Pons (tissue), 1 donor: Measurements from ENCODE around the gene SCLY.
A peak's percentile ranks its signal among the peaks of the same experiment; 100 is the strongest.

ENCODE experiments used
- DNase-seq: peaks from one replicate; pipeline ENCODE4 v3.0.0-alpha.2; 2016; ENCODE audit warnings: low spot score

SCLY gene

DNA sequence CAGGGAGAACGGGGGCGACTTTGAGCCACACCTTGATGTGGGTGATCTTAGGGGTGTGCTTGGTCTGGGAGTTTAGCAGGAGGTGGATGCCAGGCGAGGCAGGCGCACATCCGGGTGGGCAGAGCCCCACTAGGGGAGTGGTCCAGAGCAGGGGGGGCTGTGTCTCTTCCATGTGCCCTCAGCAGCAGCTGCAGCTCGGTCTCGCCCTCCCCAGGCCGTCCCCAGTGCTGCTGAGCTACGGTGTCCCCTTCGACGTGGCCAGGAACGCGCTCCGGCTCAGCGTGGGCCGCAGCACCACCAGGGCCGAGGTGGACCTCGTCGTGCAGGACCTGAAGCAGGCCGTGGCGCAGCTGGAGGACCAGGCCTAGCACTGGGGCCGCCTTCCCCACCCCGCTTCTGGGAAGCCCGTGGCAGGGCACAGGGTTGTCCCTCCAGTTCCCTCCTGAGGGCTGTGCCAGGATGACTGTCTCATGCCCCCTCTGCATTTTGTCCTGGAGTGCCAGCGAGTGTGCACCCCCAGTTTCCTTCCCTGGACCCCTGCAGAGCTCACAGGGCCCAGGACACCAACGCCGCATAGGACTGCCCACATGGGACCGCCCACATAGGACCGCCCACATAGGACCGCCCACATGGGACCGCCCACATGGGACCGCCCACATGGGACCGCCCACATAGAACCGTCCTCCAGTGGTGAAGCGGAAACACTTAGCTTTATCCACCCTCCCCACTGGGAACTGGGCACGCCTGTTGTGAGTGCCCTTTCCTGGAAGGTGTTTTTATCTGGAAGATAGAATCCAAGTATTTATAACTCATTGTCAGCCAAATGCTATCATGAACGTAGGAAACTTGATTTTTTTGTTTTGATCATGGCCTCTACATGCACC, 37.4 kb downstream of the SCLY start:
- peak; percentile 16 for DNase-seq

DNA sequence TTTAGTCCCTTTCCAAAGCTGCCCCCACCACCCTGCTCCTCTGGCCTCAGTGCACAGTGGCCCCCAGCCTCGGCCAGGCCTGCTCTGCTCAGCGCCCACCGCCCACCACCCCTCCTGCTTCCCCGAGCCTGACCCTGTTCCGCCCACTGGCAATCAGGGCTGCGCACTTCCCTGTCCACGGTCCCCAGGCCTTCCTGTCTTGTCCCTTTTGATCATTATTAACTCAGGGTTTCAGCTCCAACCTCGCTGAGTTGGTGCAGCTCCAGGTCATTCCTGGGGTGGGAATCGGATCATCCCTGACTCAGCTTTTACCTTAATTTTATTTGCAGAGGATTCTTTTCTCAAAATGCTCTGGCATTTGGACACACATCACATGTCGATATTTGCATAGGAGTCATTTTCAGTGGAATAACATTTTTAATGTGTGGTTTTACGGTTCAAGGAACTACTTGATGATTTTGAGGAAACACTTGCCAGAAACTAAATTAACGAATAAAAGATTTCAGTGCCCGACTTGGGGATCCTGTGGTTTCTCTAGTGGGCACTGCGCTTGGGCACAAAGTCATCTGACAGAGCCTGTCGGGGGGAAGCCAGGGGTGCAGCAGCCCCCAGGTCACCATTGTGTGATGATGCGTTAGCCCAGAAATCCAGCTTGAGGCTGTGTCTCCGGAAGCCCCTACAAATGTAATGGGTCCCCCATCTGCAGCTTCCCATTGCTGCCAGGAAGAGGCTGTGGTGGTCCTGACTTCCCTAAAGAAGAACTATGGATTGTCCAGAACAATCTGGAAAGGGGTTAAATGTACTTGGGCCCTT, 38.3 kb downstream of the SCLY start:
- DNase-seq, result no peak

DNA sequence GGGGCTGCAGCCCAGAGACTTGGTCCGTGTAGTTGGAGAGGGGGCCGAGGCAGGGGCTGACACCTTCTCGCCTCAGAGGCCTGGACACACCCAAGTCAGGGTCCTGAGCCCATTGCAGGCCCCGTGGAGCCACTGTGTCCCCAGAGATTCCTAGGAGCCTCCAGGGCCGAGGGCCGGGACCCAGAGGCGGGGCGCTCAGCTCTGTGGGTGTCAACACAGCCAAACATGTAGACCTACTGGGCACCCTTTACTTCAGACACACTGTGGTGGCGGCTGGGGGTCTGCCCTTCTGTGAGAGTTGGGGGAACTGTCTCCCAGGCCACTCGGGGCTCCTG, 38.9 kb downstream of the SCLY start:
- no peak for DNase-seq

DNA sequence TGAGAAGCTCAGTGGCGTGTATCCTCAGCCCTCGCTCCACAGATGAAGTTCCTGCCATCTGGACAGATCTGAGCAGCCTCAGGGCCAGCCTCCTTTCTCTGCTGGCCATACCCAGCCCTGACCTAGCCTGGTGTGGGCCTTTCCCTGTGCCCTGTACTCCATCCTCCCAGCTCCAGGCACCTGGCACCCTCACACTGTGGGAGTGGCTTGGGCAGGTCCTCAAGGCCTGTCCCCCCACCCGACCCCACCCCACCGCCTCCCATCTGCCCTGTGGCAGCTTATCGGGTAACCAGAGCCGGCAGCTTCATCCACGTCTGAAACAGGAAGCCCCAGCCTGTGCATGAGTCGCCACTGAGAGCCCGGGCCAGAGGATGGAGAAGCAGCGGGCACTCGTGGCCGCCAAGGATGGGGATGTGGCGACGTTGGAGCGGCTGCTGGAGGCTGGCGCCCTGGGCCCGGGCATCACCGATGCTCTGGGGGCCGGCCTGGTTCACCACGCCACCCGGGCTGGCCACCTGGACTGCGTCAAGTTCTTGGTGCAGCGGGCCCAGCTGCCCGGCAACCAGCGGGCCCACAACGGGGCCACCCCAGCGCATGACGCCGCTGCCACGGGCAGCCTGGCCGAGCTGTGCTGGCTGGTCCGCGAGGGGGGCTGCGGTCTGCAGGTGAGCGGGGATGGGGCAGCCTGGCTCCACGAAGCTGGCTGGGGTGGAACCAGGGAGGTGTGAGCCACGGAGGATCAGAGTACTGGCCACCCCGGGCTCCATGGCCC, 39.4 kb downstream of the SCLY start, which contains the start of gene ESPNL:
Gene ESPNL, plus strand, starts transcription at position 292 of the 772 bp plus-strand sequence. Its CDS starts 80 bp downstream, at position 372.
- no peak for DNase-seq

DNA sequence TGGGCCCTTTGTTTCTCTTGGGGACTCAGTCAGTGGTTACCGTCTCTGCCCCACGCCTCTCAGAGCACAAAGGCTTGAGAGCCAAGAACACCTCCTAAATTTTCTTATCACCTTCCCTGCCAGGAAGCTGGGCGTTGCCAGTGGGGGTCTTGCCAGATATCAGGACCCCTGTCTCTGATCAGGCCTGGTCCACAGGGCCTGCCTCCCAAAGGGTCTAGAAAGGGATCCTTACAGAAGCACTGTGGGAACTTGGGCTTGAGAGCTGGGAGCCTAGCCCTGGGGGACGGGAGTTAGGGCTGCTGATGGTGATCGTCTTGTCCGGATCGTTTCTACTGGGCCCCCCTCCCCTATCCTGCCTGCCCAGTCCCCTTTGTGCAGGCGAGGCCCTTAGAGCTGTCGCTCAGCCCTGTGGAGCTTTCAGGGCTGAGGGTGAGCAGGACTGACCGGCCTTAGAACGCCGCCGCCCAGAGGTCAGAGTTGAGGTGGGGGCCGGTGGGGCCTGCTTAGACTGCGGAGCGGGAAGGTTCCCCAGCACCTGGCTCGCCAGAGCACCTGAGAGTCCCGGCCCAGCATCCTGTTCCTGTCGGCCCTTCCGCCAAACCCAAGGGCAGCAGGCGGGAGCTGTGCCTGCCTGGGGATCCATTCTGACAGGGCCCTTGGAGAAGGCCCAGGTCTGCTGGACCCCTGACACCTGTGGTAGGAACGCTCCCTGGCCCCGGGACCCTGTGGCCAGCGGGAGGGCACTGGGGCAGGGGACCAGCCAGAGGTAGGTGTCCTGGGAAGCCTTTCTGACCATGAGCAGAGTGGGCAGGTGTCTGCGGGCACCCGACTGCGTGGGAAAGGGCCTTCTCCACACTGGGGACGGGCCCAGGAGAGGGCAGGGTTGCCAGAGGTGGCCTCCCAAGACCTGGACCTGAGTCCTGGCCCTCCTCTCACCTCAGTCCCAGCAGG, 40.3 kb downstream of the SCLY start:
- no peak for DNase-seq

DNA sequence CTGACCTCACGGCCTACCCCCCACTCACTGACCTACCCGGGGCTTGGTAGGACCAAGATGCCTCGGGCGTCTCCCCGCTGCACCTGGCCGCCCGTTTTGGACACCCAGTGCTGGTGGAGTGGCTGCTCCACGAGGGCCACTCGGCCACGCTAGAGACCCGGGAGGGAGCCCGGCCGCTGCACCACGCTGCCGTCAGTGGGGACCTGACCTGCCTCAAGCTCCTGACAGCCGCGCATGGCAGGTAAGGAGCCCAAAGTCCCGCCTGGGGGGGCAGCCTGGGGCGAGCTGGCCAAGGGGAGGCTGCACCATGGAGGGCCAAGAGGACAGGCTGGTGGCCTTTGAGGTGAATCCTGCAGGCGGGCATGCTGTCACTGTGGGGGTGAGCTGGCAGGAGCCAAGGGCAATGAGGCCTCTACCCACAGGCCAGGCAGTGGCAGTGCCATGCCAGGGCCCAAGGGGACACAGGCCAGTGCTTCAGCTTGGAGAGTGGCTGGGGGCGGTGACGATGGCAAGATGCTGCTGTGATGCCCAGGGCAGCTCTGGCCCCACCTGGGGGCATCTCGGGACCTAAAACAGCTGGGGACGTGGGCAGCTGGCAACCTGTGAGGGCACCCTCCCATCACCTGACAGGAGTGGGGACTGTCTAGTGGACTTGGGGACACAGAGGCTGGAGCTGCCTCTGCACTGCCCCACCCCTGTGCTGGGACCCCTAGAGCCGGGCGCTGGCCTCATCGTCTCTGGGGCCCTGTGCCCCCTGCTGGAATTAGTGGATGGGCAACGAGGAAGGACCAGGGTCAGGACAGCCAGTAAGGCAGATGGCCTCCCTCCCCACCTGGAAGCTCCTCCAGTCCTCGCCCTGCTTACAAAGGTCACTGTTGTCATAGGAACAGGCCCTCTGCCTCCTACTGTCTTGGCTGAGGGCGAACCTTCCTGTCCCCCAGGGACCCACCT, 41.4 kb downstream of the SCLY start:
- no peak for DNase-seq

DNA sequence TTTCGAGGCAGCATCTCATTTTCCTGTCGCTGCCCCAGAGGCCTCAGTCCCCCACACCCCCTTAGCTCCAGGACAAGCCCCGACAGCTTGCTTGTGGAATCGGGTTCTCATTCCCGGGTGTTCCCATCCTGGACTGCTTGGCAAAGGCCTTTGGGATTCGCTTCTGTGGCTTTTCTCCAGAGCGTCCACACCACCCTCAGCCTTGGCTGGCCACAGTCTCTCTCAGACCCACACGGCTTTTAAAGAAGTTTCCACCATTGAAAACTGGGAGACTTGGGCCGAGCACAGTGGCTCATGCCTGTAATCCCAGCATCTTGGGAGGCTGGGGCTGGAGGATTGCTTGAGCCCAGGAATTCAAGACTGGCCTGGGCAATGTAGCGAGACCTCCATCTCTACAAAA, 42.1 kb downstream of the SCLY start:
- DNase-seq, result no peak

DNA sequence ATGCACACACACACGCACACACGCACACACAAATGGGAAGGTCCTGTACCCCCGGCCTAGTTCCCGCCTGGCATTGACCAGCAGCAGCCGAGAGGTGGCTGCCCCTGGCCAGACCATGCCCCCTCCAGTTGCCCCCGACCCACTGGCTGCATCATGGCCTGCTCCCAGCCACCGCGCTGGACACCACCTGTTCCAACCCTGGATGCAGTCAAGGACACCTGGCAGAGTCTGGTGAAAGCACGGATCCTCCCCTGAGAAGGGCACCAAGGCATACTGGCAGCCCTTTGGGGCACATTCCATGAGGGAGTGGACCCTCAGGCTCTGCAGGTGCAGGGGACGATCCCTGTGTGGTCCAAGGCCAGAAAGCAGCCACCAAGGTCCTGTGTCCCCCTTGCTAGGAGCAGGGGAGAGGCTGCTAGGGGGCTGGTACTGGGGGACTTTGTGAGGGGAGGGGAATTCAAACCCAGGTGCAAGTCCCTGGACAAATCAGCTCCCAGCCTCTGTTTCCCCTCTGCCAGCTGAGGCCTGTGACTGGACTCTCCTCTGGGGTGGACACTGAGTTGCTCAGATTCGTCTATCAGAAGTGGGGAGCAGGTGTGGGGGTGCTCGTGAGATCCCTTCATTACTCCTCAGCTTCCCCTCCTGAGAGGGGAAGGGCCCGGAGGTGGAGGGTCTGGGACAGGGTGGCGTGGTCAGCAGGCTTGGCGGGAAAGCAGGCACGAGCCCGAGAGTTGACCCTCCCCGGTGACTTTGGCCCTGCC, 42.8 kb downstream of the SCLY start:
- DNase-seq, result no peak

DNA sequence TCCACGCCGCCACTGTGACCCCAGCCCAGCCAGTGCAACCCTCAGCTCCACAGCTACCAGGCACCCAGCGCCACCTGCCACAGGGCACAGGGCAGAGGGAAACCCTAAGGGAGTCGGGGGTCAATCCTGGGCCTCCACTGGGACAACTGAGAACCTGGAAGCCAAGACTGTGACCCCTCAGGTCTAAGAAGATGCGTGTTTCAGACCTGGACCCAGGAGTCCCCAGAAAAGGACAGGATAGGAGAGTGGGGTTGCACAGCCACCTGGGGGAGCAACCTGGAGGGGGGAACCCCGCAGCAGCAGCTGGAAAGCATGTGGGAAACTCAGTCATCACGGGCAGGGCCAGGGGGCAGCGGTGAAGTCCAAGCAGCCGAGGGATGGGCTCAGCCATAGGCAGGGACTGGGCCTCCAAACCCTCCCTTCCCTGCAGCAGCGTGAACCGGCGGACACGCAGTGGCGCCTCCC, 43.5 kb downstream of the SCLY start:
- DNase-seq, result no peak

DNA sequence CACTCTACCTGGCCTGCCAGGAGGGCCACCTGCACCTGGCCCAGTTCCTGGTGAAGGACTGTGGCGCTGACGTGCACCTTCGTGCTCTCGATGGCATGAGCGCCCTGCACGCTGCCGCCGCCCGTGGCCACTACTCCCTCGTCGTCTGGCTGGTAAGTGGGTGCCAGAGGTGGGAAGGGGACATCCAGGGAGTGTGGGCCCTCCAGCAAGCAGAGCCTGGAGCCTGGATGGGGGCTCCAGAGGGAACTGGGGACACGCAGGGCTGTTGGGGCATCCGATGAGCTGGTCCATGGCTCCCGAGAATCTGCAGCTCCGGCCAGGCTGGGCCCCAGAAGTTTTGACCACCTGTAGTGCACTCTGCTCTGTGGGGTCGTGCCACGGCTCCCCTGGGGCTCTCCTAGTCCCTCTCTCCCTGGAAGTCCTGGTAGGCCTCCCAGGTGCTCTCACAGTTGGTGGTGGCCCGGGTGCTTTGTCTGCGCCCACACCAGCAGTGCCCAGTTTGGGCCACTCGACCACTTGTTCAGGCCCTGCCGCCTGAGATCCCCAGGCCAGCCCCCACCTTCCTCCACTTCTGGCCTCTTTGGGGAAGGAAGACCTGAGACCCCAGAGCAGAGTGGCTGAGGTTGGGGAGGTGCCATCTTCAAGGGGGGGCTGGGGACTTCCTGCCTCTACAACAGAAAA, 44.0 kb downstream of the SCLY start:
- DNase-seq, result no peak

DNA sequence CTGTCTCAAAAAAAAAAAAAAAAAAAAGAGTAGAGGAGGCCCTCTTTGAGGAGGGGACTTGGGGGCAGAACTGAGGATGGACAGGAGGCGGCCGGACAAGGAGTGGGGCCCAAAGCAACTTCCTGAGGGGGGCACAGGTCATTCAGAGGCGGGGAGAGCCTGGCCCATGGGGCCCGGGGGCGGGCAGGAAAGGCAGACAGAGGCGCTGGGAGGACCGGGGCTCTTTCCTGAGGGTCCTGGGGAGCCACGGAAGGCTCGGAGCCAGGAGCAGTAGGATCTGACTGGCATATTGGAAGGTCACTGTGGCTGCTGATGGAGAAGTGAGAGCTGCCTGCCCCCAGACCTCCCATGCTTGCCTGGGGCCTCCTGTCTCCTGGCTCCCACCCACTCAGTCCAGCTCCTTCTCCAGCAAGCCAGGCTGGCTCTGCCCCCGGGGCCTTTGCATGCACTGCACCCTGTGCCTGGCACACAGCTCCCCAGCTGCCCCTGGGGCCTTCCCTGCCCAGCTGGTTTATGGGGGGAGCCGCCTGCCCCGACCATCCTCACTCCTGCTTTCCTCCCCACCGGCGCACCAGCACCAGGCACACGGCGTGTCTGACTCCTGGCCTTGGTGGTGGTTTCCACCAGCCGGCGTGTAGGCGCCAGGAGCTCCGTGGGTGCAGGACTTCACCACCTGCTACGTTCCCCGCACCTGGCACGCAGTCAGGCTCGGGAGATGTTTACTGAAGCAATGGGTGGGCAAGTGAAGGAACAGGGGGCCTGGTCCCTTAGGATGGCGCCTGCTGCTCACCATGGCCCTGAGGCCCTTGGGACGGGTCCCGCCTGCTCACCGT, 44.9 kb downstream of the SCLY start:
- no peak for DNase-seq

DNA sequence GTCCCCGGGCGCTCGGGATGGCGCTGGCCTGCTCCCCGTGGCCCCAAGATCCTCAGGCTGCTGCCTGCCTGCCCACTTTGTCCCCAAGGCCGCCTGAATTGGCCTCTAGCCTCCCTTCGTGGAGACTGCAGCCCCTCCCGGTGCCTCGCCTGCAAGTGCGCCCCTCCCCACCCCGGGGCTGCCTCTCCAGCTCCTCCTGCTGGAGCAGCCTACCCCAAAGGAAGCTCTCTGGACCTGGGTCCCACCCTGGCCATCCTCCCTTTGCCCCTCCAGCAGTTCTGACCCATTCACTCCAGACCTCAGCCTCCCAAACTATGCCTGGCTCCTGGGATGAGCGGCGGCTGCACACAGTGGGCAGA, 45.5 kb downstream of the SCLY start:
- no peak for DNase-seq

DNA sequence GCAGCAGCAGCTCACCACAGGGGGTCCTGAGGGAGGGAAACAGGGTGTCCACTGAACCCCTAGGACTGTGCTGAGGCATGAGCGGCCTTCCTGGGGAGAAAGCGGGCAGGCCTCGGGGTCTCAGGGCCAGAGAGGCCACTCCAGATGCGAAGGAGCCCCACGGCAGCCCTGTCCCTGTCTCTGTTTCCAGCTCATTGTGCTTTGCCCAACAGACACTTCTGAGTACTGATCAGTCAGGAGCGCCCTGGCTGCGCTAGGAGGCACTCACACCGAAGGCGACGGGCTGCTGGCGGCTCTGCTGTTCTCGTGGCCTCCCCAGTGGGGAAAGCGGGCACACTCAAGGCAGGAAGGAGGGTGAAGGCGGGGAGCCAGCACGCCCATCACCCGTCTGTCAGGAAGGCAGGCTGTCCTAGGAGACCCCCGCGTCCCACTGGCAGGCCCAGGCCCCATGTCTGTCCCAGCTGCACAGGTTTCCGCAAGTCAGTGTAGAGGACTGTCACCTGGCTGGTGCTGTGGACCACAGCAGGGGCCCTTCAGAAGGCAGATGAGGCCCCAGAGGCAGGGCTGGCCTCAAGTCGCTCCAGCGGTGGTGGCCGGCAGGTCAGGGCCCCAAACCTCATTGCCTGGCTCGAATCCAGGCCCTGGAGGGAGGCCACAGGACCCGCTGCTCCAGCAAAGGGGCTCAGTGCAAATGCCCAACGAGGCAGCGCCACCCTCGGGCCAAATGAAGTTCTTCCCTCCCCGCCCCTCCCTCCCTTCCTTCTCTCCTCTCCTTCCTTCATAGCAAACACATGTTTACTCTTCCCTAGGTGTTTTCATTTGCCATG, 46.1 kb downstream of the SCLY start:
- DNase-seq, result no peak

DNA sequence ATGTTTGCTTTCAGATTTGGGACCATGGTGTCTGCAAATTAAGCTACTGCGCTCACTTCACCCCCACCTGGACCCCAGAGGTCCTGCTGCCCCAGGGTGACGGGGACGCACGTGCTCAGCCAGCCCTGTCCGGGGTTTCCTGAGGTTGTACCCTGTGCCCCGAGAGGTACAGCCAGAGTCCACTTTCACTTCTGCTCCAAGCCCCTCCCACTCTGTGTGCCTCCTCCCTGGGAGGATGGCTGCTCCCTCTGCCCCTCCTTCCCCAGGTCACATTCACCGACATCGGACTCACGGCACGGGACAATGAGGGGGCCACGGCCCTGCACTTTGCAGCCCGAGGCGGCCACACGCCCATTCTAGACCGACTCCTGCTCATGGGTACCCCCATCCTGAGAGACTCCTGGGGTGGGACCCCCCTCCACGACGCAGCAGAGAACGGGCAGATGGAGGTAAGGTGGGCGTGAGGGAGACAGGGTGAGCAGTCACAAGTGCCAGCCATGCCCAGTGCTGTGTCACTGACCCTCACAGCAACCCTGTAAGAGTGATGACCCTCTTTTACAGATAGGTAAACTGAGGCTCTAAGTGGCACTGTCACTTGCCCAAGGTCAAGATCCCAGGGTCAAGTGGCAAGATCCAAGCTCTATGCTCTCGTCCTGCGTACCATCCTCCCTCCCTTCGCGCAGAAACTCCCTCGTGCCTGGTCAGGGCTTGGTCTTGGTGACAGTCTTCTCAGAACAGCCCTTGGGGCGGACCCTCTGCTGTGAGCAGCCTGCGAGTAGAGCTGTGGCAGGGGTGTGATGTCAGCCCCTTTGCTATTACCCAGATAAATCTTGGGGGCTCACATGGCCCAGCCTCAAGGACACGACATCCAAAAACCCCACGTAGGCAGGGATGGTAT, 47.0 kb downstream of the SCLY start:
- no peak for DNase-seq

DNA sequence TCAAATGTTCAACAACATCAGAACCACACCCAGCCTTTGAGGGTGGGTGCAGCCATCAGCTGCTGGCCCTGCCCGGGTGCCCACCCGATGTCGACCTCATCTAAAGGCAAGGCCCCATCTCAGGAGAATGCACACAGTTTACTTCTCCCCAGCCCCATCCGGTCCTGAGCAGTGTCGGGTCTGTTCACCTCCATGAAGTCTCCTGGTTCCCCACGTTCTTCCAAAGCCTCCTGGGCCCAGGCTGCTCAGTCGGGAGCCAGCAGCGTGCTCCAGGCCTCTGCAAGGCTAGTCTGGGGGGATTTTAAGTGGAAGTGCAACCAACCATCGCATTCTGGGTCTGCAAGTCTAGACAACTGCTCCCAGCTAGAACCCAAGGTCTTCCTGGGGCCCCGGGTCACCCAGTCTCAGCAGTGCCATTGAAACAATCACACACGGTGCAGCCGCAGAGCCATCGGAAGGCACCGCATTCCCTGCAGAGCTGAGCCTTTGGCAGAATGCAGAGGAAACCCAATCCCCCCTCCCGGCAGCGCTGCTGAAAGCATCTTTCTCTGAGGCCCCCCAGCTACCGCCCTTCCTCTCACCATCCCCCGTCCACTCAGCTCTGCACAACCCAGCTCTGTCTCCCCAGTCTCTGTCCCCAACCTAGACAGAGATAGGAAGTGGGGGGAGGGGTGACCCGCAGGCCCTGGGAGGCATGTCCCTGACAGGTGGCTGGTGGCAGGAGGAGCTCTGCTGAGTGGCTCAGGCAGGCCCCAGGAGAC, 47.8 kb downstream of the SCLY start:
- DNase-seq, result no peak
